Activated T-helper 1 cell treated with Interleukin-2 at 50 U/mL for 16 hours (primary cell): ENCODE data around the gene APBA2.

Experiments
- DNase-seq: peaks from one replicate; pipeline ENCODE4 v3.0.0-alpha.2; 2020; ENCODE audit warnings: low read depth

APBA2 gene

GRCh38 chr15:29058903-29059539 is 173.2 kb downstream of the APBA2 start:
- no peak for DNase-seq

GRCh38 chr15:29059871-29060640 is 174.3 kb downstream of the APBA2 start:
- DNase-seq: no peak

DNA sequence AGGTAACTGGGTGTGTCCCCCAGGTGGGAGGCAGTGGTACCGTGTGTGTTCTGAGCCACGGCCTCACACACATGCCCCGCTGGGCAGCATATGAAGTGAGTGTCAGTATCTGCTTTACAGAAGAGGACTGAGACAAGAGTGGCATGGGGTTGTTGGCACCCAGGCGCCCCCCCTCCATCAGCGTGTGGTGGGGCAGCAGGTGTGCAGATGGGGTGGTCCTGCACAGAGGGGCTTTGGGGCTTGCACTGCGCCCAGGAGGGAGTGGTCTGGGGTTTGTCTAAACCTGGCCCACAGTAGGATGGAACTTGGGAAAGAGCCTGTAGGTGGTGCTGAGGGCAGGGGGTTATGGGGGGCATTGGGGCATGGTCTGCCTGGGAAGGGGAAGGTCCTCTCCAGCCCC is 176.0 kb downstream of the APBA2 start:
- no peak for DNase-seq

DNA sequence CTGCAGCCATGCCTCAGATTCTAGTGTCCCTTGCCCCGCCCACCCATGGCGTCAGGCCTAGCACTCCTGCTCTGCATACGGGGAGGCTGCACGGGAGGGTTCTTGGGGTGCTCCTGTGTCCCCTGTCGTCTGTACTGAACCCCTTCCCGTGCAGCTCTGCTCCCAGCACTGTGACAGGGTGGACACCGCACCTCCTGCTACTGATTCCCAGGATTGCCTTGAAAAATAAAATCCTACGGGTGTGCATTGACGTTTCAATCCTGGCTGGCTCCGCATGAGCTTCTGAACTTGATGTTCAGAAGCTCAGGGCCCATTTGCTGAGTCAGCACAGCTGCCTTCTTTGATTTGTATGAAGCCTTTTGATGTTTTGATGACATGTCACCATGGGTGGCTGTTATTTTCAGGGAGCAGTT is 176.4 kb downstream of the APBA2 start:
- no peak for DNase-seq

DNA sequence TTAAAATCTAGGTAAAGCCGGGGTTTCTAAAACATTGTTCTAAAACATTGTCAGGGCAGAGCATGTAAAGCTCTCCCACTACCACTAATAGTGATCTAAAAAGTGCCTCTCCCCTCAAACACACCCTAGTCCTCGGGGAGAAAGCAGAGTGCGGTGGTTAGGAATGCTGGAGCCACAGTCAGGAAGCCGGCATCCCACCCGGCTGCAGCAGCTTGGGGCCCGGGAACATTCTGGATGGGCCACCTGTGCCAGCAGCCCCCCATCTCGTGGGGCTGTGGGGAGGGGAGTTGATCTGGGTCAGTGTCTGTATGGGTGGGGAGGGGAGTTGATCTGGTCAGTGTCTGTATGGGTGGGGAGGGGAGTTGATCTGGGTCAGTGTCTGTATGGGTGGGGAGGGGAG is 176.9 kb downstream of the APBA2 start:
- no peak for DNase-seq

GRCh38 chr15:29063646-29064045 is 177.9 kb downstream of the APBA2 start:
- no peak for DNase-seq

- no peak for DNase-seq
Observed at GRCh38 chr15:29064290-29064689, 178.5 kb downstream of the APBA2 start.

GRCh38 chr15:29064731-29065130 is 179.0 kb downstream of the APBA2 start:
- DNase-seq: no peak

DNA sequence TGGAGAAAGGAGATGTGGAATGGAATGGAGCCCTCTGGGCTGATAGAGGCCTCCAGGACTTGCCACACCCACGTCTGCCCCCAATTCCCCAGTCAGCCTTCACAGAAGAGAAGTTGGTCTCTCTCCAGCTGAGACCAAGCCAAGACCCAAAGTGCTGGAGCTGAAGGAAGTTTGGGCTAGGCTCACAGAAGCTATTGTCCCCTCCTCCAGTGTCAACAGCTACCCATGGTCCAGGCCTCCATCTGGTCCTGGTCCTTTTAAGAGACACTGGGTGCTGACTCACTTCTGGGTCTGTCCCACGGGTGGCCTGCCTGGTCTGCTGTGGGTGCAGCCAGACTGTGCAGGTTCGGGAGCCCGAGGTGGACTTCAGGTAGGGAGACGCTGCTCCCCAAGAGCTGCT is 179.8 kb downstream of the APBA2 start:
- DNase-seq: no peak

GRCh38 chr15:29066310-29066709 is 180.5 kb downstream of the APBA2 start:
- no peak for DNase-seq

- DNase-seq: no peak
Observed at GRCh38 chr15:29066838-29067237, 181.1 kb downstream of the APBA2 start.

DNA sequence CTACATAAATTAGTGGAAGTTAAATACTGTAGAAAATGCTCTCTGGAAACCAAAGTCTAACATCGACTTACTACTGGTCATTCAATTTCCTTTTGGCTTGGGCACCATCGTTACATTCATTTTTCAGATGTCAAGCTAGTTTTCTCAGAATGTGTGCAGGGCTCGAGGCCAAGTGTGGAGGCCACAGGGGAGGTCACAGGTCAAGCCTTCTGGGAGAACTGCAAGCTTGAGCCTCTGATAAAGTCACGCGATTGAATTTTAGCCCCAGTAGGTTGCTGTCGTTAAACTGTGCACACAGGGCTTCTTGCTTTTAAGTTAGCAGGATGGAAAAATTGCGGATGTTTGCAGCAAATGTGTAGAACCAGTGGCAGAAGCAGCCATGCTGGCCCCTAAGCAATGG is 182.2 kb downstream of the APBA2 start:
- no peak for DNase-seq

- no peak for DNase-seq
Observed at GRCh38 chr15:29070471-29071231, 184.9 kb downstream of the APBA2 start.

GRCh38 chr15:29071232-29071881 is 185.6 kb downstream of the APBA2 start:
- DNase-seq: no peak

DNA sequence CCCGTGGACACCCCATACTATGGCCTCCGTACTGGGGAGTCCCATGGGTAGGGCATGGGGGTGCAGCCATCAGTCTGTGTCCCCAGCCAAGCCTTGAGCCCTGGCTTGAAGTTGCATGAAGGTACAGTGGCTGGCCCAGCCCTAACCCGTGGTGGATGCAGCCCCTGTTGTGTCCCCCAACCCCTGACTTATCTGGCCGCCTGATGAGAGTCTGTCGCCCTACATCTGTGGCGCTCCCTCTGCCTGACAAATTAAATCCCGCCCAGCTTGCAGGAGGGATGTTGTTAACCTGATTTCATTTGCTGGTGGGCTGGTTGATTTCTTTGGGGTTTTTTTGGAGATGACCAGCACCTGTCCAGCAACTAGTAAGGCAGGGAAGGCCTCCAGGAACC is 186.1 kb downstream of the APBA2 start:
- DNase-seq: no peak

DNA sequence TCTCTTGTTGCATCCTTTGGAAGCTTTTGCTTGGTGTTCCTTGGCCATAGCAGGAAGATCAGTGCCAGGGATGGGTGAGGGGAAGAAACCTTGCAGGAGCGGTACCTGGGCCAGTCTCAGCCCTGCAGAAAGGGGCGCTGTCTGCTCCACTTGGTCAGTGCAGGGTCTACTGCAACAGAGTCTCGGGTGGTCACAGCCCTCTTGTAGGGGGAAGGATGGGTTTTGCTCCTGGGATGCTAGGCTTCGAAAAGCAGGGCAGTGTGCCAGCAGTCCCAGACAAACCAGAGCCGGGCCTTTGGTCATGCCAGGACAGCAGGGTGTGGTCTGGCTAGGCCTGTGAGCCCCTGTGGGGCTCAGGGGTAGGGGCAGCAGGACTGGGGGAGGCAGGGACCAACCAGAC is 186.7 kb downstream of the APBA2 start:
- no peak for DNase-seq

DNA sequence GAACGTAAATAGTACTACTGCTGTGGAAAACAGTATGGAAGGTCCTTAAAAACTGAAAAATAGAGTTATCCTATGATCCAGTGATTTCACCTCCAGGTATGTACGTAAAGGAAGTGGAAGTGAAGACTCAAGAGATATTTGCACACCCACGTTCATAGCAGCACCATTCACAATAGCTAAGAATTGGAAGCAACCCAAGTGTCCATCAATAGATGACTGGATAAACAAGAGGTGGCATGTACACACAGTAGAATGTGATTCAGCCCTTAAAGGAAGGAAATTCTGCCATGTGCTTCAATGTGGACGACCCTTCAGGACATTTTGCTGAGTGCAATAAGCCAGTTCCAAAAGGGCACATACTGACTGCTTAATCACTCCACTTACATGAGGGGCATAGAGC is 188.3 kb downstream of the APBA2 start:
- DNase-seq: no peak

GRCh38 chr15:29078541-29078940 is 192.8 kb downstream of the APBA2 start:
- no peak for DNase-seq

GRCh38 chr15:29079479-29079878 is 193.7 kb downstream of the APBA2 start:
- no peak for DNase-seq

- no peak for DNase-seq
Observed at GRCh38 chr15:29081781-29082180, 196.0 kb downstream of the APBA2 start.

DNA sequence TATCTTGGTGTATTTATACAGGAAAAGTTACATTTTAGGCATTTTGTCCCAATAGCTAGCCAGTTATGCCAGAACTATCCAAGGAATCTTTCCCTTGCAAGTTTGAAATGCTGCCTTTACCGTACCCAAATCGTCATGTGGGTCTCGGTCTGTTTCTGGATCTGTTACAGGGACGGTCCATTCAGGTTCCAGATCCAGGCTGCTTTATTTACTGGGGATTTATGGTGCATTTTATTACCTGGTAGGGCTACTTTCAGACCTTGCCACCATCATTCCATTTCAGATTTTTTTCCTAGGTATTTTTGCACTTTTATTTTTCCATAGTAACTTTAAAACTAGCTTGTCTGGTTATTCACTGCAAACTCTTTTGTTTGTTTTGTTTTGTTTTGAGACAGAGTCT is 197.4 kb downstream of the APBA2 start:
- no peak for DNase-seq

- no peak for DNase-seq
Observed at GRCh38 chr15:29083858-29084257, 198.1 kb downstream of the APBA2 start.

GRCh38 chr15:29086001-29086400 is 200.2 kb downstream of the APBA2 start:
- DNase-seq: no peak
